H1 (cell line): ENCODE measurements around the gene DCAF16. TPM values are rescaled to one million over a fixed set of nuclear protein-coding genes. Genes with fewer than 3 reads are reported as not detected.

Experiments used
- BRCA1 ChIP-seq: IDR thresholded peaks from 2 replicates; pipeline ENCODE4 v1.6.1; 2012; ENCODE audit warnings: low read depth, low read length, improper control_type of control experiment
- CEBPB ChIP-seq: IDR thresholded peaks from 2 replicates; pipeline ENCODE4 v1.6.1; 2012; ENCODE audit warnings: low read depth, low read length
- CREB1 ChIP-seq: IDR thresholded peaks from 2 replicates; pipeline ENCODE4 v1.6.1; 2012; ENCODE audit warnings: inconsistent platforms
- E2F6 ChIP-seq: IDR thresholded peaks from 2 replicates; pipeline ENCODE4 v1.6.1; 2012; ENCODE audit warnings: inconsistent platforms
- EGR1 ChIP-seq: IDR thresholded peaks from 2 replicates; pipeline ENCODE4 v1.6.1; 2011; ENCODE audit warnings: low read depth, low read length, borderline replicate concordance
- EP300 ChIP-seq, 2 experiments: IDR thresholded peaks; 1 replicate in 1 of 2; 2 replicates in 1 of 2; pipeline ENCODE4 v1.6.1; 2011 to 2012; ENCODE audit warnings: low read depth in 2 of 2, low read length in 2 of 2, mild to moderate bottlenecking in 2 of 2, borderline replicate concordance in 1 of 2, inconsistent platforms in 1 of 2, moderate library complexity in 1 of 2
- GABPA ChIP-seq: IDR thresholded peaks from 2 replicates; pipeline ENCODE4 v1.6.1; 2011; ENCODE audit warnings: mild to moderate bottlenecking, low read length, moderate library complexity, borderline replicate concordance; ENCODE audit not compliant: insufficient read depth
- JUND ChIP-seq: IDR thresholded peaks from 2 replicates; pipeline ENCODE4 v1.6.1; 2011; ENCODE audit warnings: mild to moderate bottlenecking, improper control_type of control experiment, low read length
- NANOG ChIP-seq: IDR thresholded peaks from 2 replicates; pipeline ENCODE4 v1.6.1; 2011; ENCODE audit warnings: low read length, low read depth, mild to moderate bottlenecking, inconsistent platforms; ENCODE audit not compliant: insufficient read depth, poor library complexity, severe bottlenecking
- NRF1 ChIP-seq: IDR thresholded peaks from 2 replicates; pipeline ENCODE4 v1.6.1; 2011; ENCODE audit warnings: mild to moderate bottlenecking, low read depth, low read length, improper control_type of control experiment
- PHF8 ChIP-seq: fragments of 200-600 bp; sonication (generic); conservative IDR thresholded peaks from 2 replicates; pipeline ENCODE4 v1.7.1; 2012; ENCODE audit warnings: low read depth, mild to moderate bottlenecking, inconsistent platforms, low read length, moderate library complexity
- POLR2A ChIP-seq, 2 experiments: IDR thresholded peaks; 1 replicate in 1 of 2; 2 replicates in 1 of 2; pipeline ENCODE4 v1.6.1; 2011; ENCODE audit warnings: low read depth in 2 of 2, low read length in 2 of 2, mild to moderate bottlenecking in 2 of 2; ENCODE audit errors: control extremely low read depth in 1 of 2
- POU5F1 ChIP-seq: IDR thresholded peaks from 2 replicates; pipeline ENCODE4 v1.6.1; 2011; ENCODE audit warnings: low read depth, mild to moderate bottlenecking, low read length, moderate library complexity
- RAD21 ChIP-seq, 2 experiments: IDR thresholded peaks in 1 of 2; conservative IDR thresholded peaks in 1 of 2; 2 replicates each; pipeline ENCODE4 v1.6.1; 2011; ENCODE audit warnings: low read depth in 2 of 2, low read length in 2 of 2, improper control_type of control experiment in 1 of 2, inconsistent platforms in 1 of 2, mild to moderate bottlenecking in 1 of 2, moderate library complexity in 1 of 2
- RBBP5 ChIP-seq: IDR thresholded peaks from 2 replicates; pipeline ENCODE4 v1.7.1; 2012; ENCODE audit warnings: low read depth, mild to moderate bottlenecking, inconsistent platforms, low read length, moderate library complexity, borderline replicate concordance
- RNF2 ChIP-seq: fragments of 200-900, 300-1000 bp; sonication (generic); IDR thresholded peaks from 2 replicates; pipeline ENCODE4 v1.7.1; 2016; ENCODE audit warnings: borderline replicate concordance, low read depth, mild to moderate bottlenecking, antibody characterized with exemption, low read length; ENCODE audit not compliant: poor library complexity, severe bottlenecking; ENCODE audit errors: missing control alignments
- SP4 ChIP-seq: IDR thresholded peaks from 2 replicates; pipeline ENCODE4 v1.6.1; 2012; ENCODE audit warnings: low read length, inconsistent platforms
- TAF7 ChIP-seq: optimal IDR thresholded peaks from 2 replicates; pipeline ENCODE3; 2011; ENCODE audit warnings: low read depth, mild to moderate bottlenecking, inconsistent platforms, low read length, moderate library complexity, borderline replicate concordance
- TCF12 ChIP-seq: IDR thresholded peaks from 2 replicates; pipeline ENCODE4 v1.6.1; 2011; ENCODE audit warnings: low read depth, mild to moderate bottlenecking, low read length
- ZNF274 ChIP-seq: IDR thresholded peaks from 2 replicates; pipeline ENCODE4 v1.7.0; 2012; ENCODE audit warnings: low read length, borderline replicate concordance; ENCODE audit errors: extremely low read depth
- polyA plus RNA-seq, 7 experiments: library from polyadenylated mRNA; depleted of rRNA in 3 of 7; stranded (reverse) in 5 of 7; unstranded in 2 of 7; fragments of >200 nt in 5 of 7; fragments of 200-250 nt in 2 of 7; gene quantifications; 1 replicate in 5 of 7; 2 replicates in 1 of 7; 4 replicates in 1 of 7; pipeline versions ENCODE4 v1.2.1 to v1.2.3, GENCODE V29; 2011 to 2013; ENCODE audit warnings: missing spikeins in 2 of 7, mixed read lengths in 2 of 7
- total RNA-seq: library from RNA; stranded (reverse); fragmentation: NEBNext Ultra II Directional; extraction: Animal tissue kit (Norgen Biotek cat#: 25700); gene quantifications from 2 replicates; pipeline ENCODE4 v1.2.1, GENCODE V29; 2021
- TF ChIP-seq, protein P1 (sequence below): IDR thresholded peaks from 2 replicates; pipeline ENCODE4 v1.6.1; 2012; ENCODE audit warnings: inconsistent platforms
- TF ChIP-seq, protein P2 (sequence below): IDR thresholded peaks from 2 replicates; pipeline ENCODE4 v1.6.1; 2011; ENCODE audit warnings: low read depth, mild to moderate bottlenecking, low read length; ENCODE audit not compliant: insufficient read depth

Gene DCAF16
- total and polyA plus RNA-seq, 2 of the 8 experiments (the other 6 are each of a cell fraction or from before 2014, with no cell fraction given) = 26.5 to 55.7 TPM

DNA sequence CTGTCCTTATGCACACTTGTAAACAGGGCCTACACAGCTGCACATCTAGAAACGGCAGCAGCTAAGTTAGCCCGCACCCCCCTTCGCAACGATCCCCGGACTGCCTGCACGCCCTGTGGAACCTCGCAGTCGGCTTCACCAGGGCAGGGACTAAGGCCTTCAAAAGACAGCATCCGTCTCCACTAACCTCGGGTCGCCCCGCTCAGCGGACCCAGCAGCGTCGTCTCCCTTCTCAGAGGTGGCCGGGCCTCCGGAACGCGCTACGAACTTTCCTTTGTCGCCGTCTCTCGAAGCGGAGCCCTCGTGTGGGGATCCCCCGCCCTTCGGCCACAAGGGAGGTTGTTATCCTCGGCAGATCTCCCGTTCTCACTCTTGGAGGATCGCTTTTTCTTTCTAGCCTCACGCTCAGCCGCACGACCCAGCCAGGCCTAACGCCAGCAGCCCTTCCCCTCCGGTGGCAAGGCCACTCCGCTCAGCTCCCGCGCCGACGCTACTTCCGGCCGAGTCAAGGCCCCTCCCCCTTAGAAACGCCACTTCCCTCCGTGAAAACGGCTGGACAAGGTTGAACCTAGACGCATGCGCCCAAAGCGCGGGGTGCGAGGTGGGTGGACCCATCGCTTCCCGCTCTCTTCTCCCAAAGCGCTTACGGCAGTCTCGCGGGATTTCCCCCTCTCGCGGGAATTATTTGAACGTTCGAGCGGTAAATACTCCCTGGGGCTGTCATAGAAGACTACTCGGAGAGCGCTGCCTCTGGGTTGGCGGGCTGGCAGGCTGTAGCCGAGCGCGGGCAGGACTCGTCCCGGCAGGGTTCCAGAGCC, at the start of gene DCAF16, which contains the start of gene NCAPG (continued):
- TF ChIP-seq CREB1 (peak; percentile 79), CEBPB (no peak), RAD21 (IDR thresholded peaks at IDR 0.05 in 1 of 2, conservative IDR thresholded peaks at IDR 0.05 in 1 of 2; ENCODE audit: low read depth in 2 of 2, low read length in 2 of 2) (no peak), RNF2 (no peak), POU5F1 (no peak), EP300 (IDR thresholded peaks at IDR 0.05; ENCODE audit: borderline replicate concordance in 1 of 2, low read depth in 2 of 2, low read length in 2 of 2) (no peak), NRF1 (peak; percentile 31; the same call in 1 of the 2 replicates), TCF12 (no peak), PHF8 (peak; percentile 94), BRCA1 (peak; percentile 99), GABPA (peak; percentile 68; the same call in 1 of the 2 replicates), RBBP5 (peak; percentile 77), EGR1 (no peak), E2F6 (peak; percentile 99), JUND (0 out of 2 replicates have a peak, but pooled peaks have one; percentile 3), NANOG (peak; percentile 60), POLR2A (IDR thresholded peaks at IDR 0.05; ENCODE audit: control extremely low read depth in 1 of 2, low read depth in 2 of 2, low read length in 2 of 2) (peak; percentile 97 to 98), SP4 (0 out of 2 replicates have a peak, but pooled peaks have one; percentile 25), ZNF274 (no peak), TAF7 (peak; percentile 71)
- TF ChIP-seq, protein P1, sequence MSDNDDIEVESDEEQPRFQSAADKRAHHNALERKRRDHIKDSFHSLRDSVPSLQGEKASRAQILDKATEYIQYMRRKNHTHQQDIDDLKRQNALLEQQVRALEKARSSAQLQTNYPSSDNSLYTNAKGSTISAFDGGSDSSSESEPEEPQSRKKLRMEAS = peak; percentile 98
- TF ChIP-seq, protein P2, sequence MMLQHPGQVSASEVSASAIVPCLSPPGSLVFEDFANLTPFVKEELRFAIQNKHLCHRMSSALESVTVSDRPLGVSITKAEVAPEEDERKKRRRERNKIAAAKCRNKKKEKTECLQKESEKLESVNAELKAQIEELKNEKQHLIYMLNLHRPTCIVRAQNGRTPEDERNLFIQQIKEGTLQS = no peak
